SK-N-SH treated with all-trans-retinoic acid at 6 μM for 48 hours (cell line): ENCODE results near the gene TMIE.

Experiments used
- ATAC-seq: fragments of 200-7000 bp; cut with Tn5 transposase; 3 replicates; pipeline ENCODE4 v1.9.1; 2020; ENCODE audit warnings: mild to moderate bottlenecking, moderate library complexity
- ARNTL ChIP-seq: fragments of 450-650 bp; formaldehyde crosslinking; IDR thresholded peaks from 2 replicates; pipeline ENCODE4 v1.5.0; 2020; ENCODE audit warnings: low read depth, mild to moderate bottlenecking, moderate library complexity, borderline replicate concordance
- BACH2 ChIP-seq: fragments of 250-450 bp; sonication (Bioruptor Pico); IDR thresholded peaks from 2 replicates; pipeline ENCODE4 v1.9.0; 2021; ENCODE audit warnings: mild to moderate bottlenecking, borderline replicate concordance
- CREB5 ChIP-seq: fragments of 250-450 bp; sonication (Bioruptor Pico); IDR thresholded peaks from 2 replicates; pipeline ENCODE4 v1.5.1; 2020; ENCODE audit warnings: low read depth, mild to moderate bottlenecking, moderate library complexity
- CSDC2 ChIP-seq: fragments of 250-450 bp; sonication (Bioruptor Pico); IDR thresholded peaks from 2 replicates; pipeline ENCODE4 v1.5.0; 2020; ENCODE audit warnings: mild to moderate bottlenecking, moderate library complexity
- CSRNP3 ChIP-seq: fragments of 250-450 bp; sonication (Bioruptor Pico); IDR thresholded peaks from 2 replicates; pipeline ENCODE4 v1.5.1; 2021; ENCODE audit warnings: mild to moderate bottlenecking, moderate library complexity
- ESRRG ChIP-seq: fragments of 250-450 bp; sonication (Bioruptor Pico); IDR thresholded peaks from 2 replicates; pipeline ENCODE4 v1.6.1; 2021; ENCODE audit warnings: mild to moderate bottlenecking
- GLIS3 ChIP-seq: fragments of 250-450 bp; sonication (Bioruptor Pico); IDR thresholded peaks from 2 replicates; pipeline ENCODE4 v1.5.0; 2020; ENCODE audit warnings: mild to moderate bottlenecking, moderate library complexity
- ISL1 ChIP-seq: fragments of 250-450 bp; sonication (Bioruptor Pico); IDR thresholded peaks from 2 replicates; pipeline ENCODE4 v2.1.2; 2022; ENCODE audit warnings: mild to moderate bottlenecking, moderate library complexity
- OSR1 ChIP-seq: fragments of 250-450 bp; sonication (Bioruptor Pico); IDR thresholded peaks from 2 replicates; pipeline ENCODE4 v1.8.0; 2022; ENCODE audit warnings: moderate library complexity, mild to moderate bottlenecking, inconsistent platforms
- PATZ1 ChIP-seq: fragments of 250-450 bp; sonication (Bioruptor Pico); IDR thresholded peaks from 2 replicates; pipeline ENCODE4 v1.8.0; 2020; ENCODE audit warnings: mild to moderate bottlenecking, moderate library complexity, borderline replicate concordance
- POU6F1 ChIP-seq: fragments of 250-450 bp; sonication (Bioruptor Pico); IDR thresholded peaks from 2 replicates; pipeline ENCODE4 v1.8.0; 2021; ENCODE audit warnings: low read depth, mild to moderate bottlenecking, moderate library complexity, borderline replicate concordance
- PPARA ChIP-seq: fragments of 250-450 bp; sonication (Bioruptor Pico); IDR thresholded peaks from 2 replicates; pipeline ENCODE4 v1.5.0; 2020; ENCODE audit warnings: mild to moderate bottlenecking, borderline replicate concordance
- RARB ChIP-seq: fragments of 250-450 bp; sonication (Bioruptor Pico); IDR thresholded peaks from 2 replicates; pipeline ENCODE4 v1.8.0; 2021; ENCODE audit warnings: mild to moderate bottlenecking, moderate library complexity
- SNAI2 ChIP-seq: fragments of 250-450 bp; sonication (Bioruptor Pico); IDR thresholded peaks from 2 replicates; pipeline ENCODE4 v1.5.0; 2020; ENCODE audit warnings: mild to moderate bottlenecking, moderate library complexity
- TCF4 ChIP-seq: fragments of 250-450 bp; sonication (Bioruptor Pico); IDR thresholded peaks from 2 replicates; pipeline ENCODE4 v1.8.0; 2021; ENCODE audit warnings: mild to moderate bottlenecking, moderate library complexity, borderline replicate concordance
- TOX ChIP-seq: fragments of 250-450 bp; sonication (Bioruptor Pico); IDR thresholded peaks from 2 replicates; pipeline ENCODE4 v1.8.0; 2021; ENCODE audit warnings: mild to moderate bottlenecking, moderate library complexity, borderline replicate concordance
- TSHZ2 ChIP-seq: fragments of 250-450 bp; sonication (Bioruptor Pico); IDR thresholded peaks from 2 replicates; pipeline ENCODE4 v1.5.0; 2020; ENCODE audit warnings: mild to moderate bottlenecking, moderate library complexity
- ZC3H10 ChIP-seq: fragments of 250-450 bp; sonication (Bioruptor Pico); IDR thresholded peaks from 2 replicates; pipeline ENCODE4 v1.5.1; 2021; ENCODE audit warnings: mild to moderate bottlenecking, moderate library complexity
- ZFP3 ChIP-seq: fragments of 250-450 bp; sonication (Bioruptor Pico); IDR thresholded peaks from 2 replicates; pipeline ENCODE4 v1.5.0; 2020; ENCODE audit warnings: mild to moderate bottlenecking, moderate library complexity
- ZFP30 ChIP-seq: fragments of 450-650 bp; formaldehyde crosslinking; IDR thresholded peaks from 2 replicates; pipeline ENCODE4 v1.5.0; 2022; ENCODE audit warnings: mild to moderate bottlenecking, moderate library complexity
- ZNF565 ChIP-seq: fragments of 450-650 bp; formaldehyde crosslinking; conservative IDR thresholded peaks from 2 replicates; pipeline ENCODE4 v1.5.0; 2020; ENCODE audit warnings: low read depth, mild to moderate bottlenecking, moderate library complexity
- ZNF70 ChIP-seq: fragments of 450-650 bp; formaldehyde crosslinking; IDR thresholded peaks from 2 replicates; pipeline ENCODE4 v1.5.0; 2020; ENCODE audit warnings: mild to moderate bottlenecking, moderate library complexity
- ZNF8 ChIP-seq: fragments of 450-650 bp; formaldehyde crosslinking; IDR thresholded peaks from 2 replicates; pipeline ENCODE4 v1.5.0; 2020; ENCODE audit warnings: mild to moderate bottlenecking, moderate library complexity

Gene TMIE

GRCh38 chr3:46701181-46701939 is at the start of gene TMIE:
TSS of gene TMIE (plus strand) at chr3:46701392. CDS start at chr3:46701488, 96 bp downstream.
- no peak for TF ChIP-seq ESRRG (CRISPR knock-in tag)
- TF ChIP-seq ZNF70 = no peak
- TF ChIP-seq BACH2 (CRISPR knock-in tag) = no peak
- no peak for TF ChIP-seq TSHZ2 (CRISPR knock-in tag)
- no peak for TF ChIP-seq ZFP30 (CRISPR knock-in tag)
- no peak for TF ChIP-seq POU6F1 (CRISPR knock-in tag)
- TF ChIP-seq PPARA (CRISPR knock-in tag) = no peak
- ATAC-seq = 0 out of 3 replicates have a peak, but pooled peaks have one; percentile 3

- TF ChIP-seq PATZ1 (CRISPR knock-in tag) (no peak), BACH2 (CRISPR knock-in tag) (no peak), ZNF565 (CRISPR knock-in tag) (no peak), CREB5 (CRISPR knock-in tag) (no peak), RARB (CRISPR knock-in tag) (no peak), ESRRG (CRISPR knock-in tag) (no peak), TCF4 (CRISPR knock-in tag) (no peak), TOX (CRISPR knock-in tag) (no peak)
- TF ChIP-seq, all 23 proteins: peak for 0
- ATAC-seq = no peak
Measured at GRCh38 chr3:46655271-46655670, 45.9 kb upstream of the TMIE start.

GRCh38 chr3:46656778-46657556 is 44.2 kb upstream of the TMIE start:
- ATAC-seq = no peak
- TF ChIP-seq ESRRG (CRISPR knock-in tag) (no peak), SNAI2 (CRISPR knock-in tag) (no peak), GLIS3 (CRISPR knock-in tag) (no peak), TCF4 (CRISPR knock-in tag) (no peak), CSDC2 (CRISPR knock-in tag) (no peak), ARNTL (CRISPR knock-in tag) (no peak), TOX (CRISPR knock-in tag) (no peak), ZFP3 (no peak), OSR1 (CRISPR knock-in tag) (no peak), ISL1 (CRISPR knock-in tag) (no peak), BACH2 (CRISPR knock-in tag) (no peak), ZFP30 (CRISPR knock-in tag) (no peak), TSHZ2 (CRISPR knock-in tag) (no peak), ZNF565 (CRISPR knock-in tag) (no peak), CSRNP3 (no peak), ZNF8 (CRISPR knock-in tag) (no peak), ZC3H10 (no peak)
